Panc1 (cell line): ENCODE measurements around the gene HYLS1.

Source experiments
- POLR2AphosphoS5 ChIP-seq: IDR thresholded peaks from 2 replicates; pipeline ENCODE4 v1.6.1; 2012; ENCODE audit warnings: mild to moderate bottlenecking, low read depth, low read length, moderate library complexity
- TF ChIP-seq, protein P1 (sequence below): fragments of 450-650 bp; IDR thresholded peaks from 2 replicates; pipeline ENCODE4 v1.5.1; 2017; ENCODE audit warnings: mild to moderate bottlenecking
- TF ChIP-seq, protein P2 (sequence below), 2 experiments: IDR thresholded peaks; 2 replicates each; pipeline ENCODE4 v1.6.1; 2011 to 2012; ENCODE audit warnings: low read depth in 2 of 2, control low read depth in 1 of 2, low read length in 1 of 2, mild to moderate bottlenecking in 1 of 2, moderate library complexity in 1 of 2; ENCODE audit not compliant: insufficient read depth in 1 of 2

DNA sequence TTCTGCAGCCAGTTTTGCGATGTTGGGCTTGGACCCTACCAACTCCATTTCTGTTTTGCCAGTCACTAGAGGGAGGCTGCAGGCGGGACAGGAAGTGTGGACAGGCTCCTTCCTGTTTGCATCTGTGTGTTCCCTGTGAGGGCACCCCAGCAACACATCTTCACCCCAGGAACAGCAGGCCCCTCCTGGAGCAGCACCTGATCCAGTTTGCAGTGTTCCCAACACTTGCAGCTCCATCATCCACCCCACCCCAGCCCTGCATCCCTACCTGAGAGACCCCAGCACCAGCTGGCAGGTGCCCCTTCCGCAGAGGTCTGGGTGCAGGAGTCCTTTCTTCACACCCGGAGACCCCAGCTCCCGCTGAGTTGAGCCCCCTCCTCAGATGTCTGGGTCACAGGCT is 51.0 kb downstream of the HYLS1 start:
- TF ChIP-seq, protein P1, sequence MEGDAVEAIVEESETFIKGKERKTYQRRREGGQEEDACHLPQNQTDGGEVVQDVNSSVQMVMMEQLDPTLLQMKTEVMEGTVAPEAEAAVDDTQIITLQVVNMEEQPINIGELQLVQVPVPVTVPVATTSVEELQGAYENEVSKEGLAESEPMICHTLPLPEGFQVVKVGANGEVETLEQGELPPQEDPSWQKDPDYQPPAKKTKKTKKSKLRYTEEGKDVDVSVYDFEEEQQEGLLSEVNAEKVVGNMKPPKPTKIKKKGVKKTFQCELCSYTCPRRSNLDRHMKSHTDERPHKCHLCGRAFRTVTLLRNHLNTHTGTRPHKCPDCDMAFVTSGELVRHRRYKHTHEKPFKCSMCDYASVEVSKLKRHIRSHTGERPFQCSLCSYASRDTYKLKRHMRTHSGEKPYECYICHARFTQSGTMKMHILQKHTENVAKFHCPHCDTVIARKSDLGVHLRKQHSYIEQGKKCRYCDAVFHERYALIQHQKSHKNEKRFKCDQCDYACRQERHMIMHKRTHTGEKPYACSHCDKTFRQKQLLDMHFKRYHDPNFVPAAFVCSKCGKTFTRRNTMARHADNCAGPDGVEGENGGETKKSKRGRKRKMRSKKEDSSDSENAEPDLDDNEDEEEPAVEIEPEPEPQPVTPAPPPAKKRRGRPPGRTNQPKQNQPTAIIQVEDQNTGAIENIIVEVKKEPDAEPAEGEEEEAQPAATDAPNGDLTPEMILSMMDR: no peak
- TF ChIP-seq POLR2AphosphoS5: no peak
- TF ChIP-seq, protein P2, sequence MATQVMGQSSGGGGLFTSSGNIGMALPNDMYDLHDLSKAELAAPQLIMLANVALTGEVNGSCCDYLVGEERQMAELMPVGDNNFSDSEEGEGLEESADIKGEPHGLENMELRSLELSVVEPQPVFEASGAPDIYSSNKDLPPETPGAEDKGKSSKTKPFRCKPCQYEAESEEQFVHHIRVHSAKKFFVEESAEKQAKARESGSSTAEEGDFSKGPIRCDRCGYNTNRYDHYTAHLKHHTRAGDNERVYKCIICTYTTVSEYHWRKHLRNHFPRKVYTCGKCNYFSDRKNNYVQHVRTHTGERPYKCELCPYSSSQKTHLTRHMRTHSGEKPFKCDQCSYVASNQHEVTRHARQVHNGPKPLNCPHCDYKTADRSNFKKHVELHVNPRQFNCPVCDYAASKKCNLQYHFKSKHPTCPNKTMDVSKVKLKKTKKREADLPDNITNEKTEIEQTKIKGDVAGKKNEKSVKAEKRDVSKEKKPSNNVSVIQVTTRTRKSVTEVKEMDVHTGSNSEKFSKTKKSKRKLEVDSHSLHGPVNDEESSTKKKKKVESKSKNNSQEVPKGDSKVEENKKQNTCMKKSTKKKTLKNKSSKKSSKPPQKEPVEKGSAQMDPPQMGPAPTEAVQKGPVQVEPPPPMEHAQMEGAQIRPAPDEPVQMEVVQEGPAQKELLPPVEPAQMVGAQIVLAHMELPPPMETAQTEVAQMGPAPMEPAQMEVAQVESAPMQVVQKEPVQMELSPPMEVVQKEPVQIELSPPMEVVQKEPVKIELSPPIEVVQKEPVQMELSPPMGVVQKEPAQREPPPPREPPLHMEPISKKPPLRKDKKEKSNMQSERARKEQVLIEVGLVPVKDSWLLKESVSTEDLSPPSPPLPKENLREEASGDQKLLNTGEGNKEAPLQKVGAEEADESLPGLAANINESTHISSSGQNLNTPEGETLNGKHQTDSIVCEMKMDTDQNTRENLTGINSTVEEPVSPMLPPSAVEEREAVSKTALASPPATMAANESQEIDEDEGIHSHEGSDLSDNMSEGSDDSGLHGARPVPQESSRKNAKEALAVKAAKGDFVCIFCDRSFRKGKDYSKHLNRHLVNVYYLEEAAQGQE (IDR thresholded peaks at IDR 0.05; ENCODE audit: insufficient read depth in 1 of 2, low read depth in 2 of 2, low read length in 1 of 2): no peak
